Hematopoietic multipotent progenitor cell treated with erythropoietin and hydrocortisone succinate and interleukin-3 and kit ligand, for 17 days (in vitro differentiated cells): ENCODE measurements around the gene OPA1.

Experiments
- DNase-seq: peaks from one replicate; pipeline ENCODE4 v3.0.0-alpha.2; 2015; ENCODE audit warnings: low spot score

Gene OPA1

GRCh38 chr3:193710286-193711165 is 117.5 kb downstream of the OPA1 start:
- DNase-seq, result no peak

GRCh38 chr3:193711166-193711485 is 118.1 kb downstream of the OPA1 start:
- no peak for DNase-seq

- no peak for DNase-seq
These were observed 118.5 kb downstream of the OPA1 start for GRCh38 chr3:193711523-193711963.

GRCh38 chr3:193711964-193712598 is 119.1 kb downstream of the OPA1 start:
- no peak for DNase-seq

GRCh38 chr3:193712938-193713337 is 119.9 kb downstream of the OPA1 start:
- no peak for DNase-seq

GRCh38 chr3:193714523-193715137 is 121.6 kb downstream of the OPA1 start:
- no peak for DNase-seq

- no peak for DNase-seq
These were observed 123.1 kb downstream of the OPA1 start for GRCh38 chr3:193716150-193716549.

- no peak for DNase-seq
These were observed 126.7 kb downstream of the OPA1 start for GRCh38 chr3:193719735-193720134.

- no peak for DNase-seq
These were observed 127.2 kb downstream of the OPA1 start for GRCh38 chr3:193720169-193720568.

- no peak for DNase-seq
These were observed 129.6 kb downstream of the OPA1 start for GRCh38 chr3:193722566-193722965.

- DNase-seq, result no peak
These were observed 134.1 kb downstream of the OPA1 start for GRCh38 chr3:193727089-193727488.

GRCh38 chr3:193728429-193729087 is 135.6 kb downstream of the OPA1 start:
- no peak for DNase-seq

- no peak for DNase-seq
These were observed 136.1 kb downstream of the OPA1 start for GRCh38 chr3:193729088-193729465.

- no peak for DNase-seq
These were observed 136.6 kb downstream of the OPA1 start for GRCh38 chr3:193729601-193730000.

GRCh38 chr3:193730511-193730910 is 137.5 kb downstream of the OPA1 start:
- no peak for DNase-seq

- no peak for DNase-seq
These were observed 138.0 kb downstream of the OPA1 start for GRCh38 chr3:193730976-193731375.

- DNase-seq, result no peak
These were observed 138.6 kb downstream of the OPA1 start for GRCh38 chr3:193731656-193732055.

GRCh38 chr3:193732391-193732790 is 139.4 kb downstream of the OPA1 start:
- DNase-seq, result no peak

GRCh38 chr3:193732827-193733226 is 139.8 kb downstream of the OPA1 start:
- no peak for DNase-seq

GRCh38 chr3:193734737-193735366 is 141.8 kb downstream of the OPA1 start:
- DNase-seq, result no peak

GRCh38 chr3:193735850-193736249 is 142.8 kb downstream of the OPA1 start:
- no peak for DNase-seq

- DNase-seq, result no peak
These were observed 143.6 kb downstream of the OPA1 start for GRCh38 chr3:193736616-193737015.
